ENCODE measurements around the gene SGPP2.
"Not testable (repeated sequence)": the region's sequence is repeated elsewhere in the genome, so short reads cannot be mapped to it uniquely, and the experiment has no call there.

The SGPP2 gene

DNA sequence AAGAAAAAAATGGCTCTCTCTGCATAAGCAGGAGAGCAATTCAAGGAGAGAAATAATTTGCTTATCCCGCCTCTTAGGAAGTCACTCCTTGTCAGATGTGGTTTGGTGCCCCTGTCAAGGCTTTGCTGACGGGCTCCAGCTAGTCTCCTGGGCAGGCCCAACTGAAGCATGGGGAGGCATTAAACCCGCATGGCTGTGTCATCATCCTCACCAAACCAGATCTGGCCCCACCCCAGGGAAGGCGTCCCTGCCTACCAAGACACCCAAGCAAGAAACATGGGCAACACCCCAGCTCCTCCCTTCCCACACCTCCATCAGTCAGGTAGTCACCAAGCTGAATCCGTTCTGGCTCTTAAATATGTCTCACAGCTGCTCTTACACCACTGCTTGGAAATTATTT lies 108.0 kb downstream of the SGPP2 start:
- DNase-seq: no peak

DNA sequence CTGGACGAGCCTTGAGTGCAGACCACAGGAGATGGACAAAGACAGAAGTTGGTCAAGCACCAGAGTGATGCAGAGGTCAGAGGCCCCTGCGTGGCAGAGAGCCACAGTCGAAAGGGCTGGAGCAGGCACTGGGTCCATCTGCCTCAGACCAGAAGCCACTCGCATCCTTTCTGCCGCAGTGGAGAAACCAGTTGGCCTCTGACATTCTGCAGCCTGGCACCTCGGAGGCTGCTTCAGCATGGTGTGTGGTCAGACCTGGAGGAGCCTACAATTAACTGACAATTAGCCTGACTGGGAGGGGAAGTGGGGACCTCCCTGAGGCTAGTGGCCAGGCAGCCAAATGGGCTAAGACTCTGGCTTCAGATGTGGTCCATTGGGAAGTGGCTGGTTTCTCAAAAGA lies 111.1 kb downstream of the SGPP2 start:
- DNase-seq: no peak

- DNase-seq: no peak
Measured at GRCh38 chr2:222538535-222538934, 114.2 kb downstream of the SGPP2 start.

GRCh38 chr2:222544661-222545060 lies 120.3 kb downstream of the SGPP2 start:
- no peak for DNase-seq

- no peak for DNase-seq
Measured at GRCh38 chr2:222545823-222546795, 121.8 kb downstream of the SGPP2 start.

- no peak for DNase-seq
Measured at GRCh38 chr2:222547083-222547482, 122.7 kb downstream of the SGPP2 start.

DNA sequence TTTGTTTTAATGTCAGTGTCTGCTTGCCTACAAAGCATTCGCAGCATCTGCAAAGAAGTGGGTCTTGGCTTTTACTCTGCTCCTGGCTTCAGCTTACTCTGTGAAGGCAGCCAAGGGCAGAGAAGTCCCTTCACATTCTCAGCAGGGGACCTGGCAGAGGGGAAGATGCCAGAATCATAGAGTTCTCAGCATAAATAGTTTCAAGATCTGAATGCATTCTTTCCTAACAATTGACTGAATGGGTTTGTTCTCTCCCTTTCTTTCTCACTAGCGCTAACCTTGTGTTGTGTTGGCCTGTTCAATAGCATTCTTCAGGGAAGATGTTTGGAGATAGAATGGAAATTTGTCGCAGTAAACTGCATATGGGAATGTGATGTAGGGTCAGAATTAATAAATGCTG lies 124.6 kb downstream of the SGPP2 start:
- no peak for DNase-seq

DNA sequence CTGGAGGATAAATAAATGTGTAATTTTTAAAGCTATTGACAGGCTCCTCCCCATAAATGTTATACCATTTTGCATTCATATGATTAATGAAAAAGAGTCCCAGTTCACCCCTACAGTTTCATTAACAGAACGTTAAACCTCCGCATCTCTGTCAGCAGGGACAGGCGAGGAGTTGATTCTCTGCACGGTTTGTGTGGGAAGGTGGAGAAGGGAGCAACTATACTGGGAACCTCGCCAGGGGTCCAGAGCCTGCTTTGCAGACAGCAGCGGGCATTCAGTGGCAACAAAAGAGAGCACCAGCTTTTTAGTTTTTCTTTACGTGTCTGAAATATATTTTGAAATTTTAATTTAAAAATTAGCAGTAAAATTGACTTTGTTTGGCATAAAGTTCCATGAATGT lies 130.2 kb downstream of the SGPP2 start:
- no peak for DNase-seq

DNA sequence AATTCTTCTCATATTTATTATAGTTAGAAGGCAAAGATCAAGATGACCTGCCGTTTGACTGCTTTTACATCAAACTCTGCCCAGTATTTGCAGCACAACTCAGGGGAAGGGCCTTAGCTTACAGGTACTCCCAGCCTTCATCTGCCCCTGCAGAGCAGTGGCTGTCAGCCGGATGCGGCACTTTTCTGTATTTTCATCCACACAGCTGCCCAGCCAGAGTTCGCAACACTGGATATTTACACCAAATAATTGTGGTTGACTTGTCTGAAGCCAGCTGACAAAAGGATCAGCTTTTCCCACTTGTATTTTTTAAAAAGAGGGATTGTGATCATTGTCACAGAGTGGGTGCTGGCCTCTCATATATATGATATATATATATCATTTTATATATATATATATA lies 136.8 kb downstream of the SGPP2 start:
- no peak for DNase-seq

DNA sequence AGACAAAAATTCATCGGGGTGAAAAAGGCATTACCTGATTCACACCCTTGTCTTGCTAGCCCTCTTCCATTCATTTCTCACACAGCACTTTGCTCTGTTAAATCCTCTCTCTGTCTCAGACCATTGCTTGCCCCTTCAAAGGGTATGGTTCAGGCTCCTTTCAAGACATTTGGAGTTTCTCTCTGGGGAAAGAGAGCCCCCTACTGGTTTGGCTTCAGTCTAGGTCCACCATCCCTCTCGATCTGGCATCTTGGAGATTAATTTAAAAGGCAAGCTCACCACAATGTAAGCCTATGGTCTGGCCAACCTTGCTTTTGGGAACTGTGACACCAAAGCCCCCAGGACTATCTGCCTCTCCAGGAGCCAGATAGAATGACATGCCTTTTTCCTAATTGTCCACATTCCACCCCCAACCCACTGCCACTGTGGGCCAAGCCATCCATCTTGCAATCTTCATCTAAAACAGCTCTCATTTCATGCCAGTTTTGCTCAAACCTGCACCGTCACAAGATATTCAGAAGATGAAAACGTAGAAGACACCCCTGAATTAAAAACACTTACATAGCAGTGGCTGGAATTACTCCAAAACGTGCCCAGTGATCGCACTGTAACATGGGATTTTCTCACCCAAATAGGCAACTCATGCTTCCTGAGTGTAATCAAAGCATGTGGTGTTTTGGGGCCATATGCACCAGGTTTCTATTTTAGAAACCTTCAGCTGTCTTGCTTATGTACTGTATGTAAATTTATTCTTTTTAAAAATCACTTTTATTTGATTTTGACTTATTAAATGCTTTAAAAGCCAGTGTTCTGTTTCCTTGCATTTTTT lies 137.7 kb downstream of the SGPP2 start:
- peak; percentile 47 for DNase-seq

- no peak for DNase-seq
Measured at GRCh38 chr2:222563106-222563718, 138.9 kb downstream of the SGPP2 start.

- no peak for DNase-seq
Measured at GRCh38 chr2:222563936-222564335, 139.6 kb downstream of the SGPP2 start.

DNA sequence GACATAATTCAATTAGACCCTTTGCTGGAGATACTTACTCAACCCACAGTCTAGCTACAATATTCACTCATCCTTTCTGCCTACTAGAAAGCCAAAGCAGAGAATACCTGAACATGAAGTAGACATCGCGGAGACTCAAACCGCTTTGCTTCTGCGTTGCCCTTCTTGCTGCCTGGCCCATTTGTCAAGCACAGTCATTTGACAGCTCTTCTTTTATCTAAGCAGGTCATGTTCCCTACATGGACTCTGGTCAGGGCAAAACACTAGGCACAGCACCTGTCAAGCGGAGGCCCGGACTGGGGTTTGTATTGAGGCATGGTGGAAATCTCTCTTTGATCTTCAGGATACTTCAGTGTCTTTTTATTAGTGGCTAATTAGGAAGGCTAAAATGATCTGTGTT lies 141.9 kb downstream of the SGPP2 start:
- DNase-seq: no peak

GRCh38 chr2:222568865-222569264 lies 144.5 kb downstream of the SGPP2 start:
- DNase-seq: no peak

- no peak for DNase-seq
Measured at GRCh38 chr2:222569826-222570225, 145.5 kb downstream of the SGPP2 start.

- DNase-seq: no peak
Measured at GRCh38 chr2:222572264-222572721, 147.9 kb downstream of the SGPP2 start.

DNA sequence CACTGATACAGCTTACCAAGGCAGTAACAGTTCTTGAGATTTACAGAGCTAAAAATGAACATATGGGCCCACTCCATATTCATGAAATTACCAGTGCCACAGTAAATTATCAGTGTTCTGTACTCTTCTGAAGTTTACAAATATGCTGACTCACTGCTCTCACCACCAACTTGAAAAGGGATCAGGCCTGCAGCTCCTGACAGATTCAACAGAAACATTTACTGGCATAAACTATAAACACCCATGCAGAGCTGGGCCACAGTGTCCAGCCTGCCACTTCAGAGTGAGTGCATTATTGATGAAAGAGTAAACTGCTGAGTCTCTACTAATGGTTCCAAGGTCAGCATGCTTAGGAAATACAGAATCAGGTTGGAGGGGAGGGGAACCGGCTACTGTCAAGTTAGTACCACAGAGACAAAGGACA lies 148.4 kb downstream of the SGPP2 start:
- no peak for DNase-seq

- DNase-seq: no peak
Measured at GRCh38 chr2:222575618-222576017, 151.3 kb downstream of the SGPP2 start.

DNA sequence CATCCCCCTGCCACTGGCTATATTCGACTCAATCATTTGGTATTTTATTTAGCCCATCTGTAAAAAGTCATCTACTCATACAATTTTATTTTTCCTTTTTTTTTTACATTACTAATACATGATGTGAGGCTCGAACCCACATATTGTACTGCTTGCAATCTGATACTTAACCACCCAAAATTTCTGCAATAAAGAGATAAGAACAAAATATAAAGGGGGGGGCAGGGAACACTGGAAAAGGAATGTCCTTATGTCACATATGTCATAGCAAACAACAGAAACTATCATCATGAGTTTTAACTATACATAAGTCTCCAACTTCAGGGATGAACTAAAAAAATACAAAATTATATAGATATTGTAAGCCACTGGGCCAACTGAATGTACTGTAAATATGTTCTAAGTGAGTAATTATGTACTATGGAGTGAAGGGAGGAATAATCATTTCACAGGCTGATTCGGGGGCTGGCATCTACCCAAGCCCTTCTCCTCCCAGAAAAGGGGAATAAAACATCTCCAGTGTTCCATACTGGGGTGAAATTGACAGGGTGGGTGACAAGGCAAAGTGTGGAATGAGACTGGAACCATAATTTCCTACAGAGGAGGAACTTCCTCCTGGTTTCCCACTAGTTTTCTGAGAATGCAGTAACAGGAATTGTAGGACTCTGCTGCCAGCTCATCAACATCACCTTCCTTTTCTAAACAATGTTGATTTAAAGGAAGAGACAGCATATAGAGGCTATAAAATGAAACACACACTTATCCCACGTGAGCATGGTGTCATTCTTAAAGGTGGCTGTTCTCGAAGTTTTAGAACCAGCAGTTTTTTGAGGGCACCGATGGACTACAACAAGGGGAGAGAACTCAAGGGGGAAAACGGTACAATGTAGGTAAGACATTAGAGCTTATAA lies 152.1 kb downstream of the SGPP2 start:
- DNase-seq: no peak

GRCh38 chr2:222577341-222577740 lies 153.0 kb downstream of the SGPP2 start:
- DNase-seq: no peak

DNA sequence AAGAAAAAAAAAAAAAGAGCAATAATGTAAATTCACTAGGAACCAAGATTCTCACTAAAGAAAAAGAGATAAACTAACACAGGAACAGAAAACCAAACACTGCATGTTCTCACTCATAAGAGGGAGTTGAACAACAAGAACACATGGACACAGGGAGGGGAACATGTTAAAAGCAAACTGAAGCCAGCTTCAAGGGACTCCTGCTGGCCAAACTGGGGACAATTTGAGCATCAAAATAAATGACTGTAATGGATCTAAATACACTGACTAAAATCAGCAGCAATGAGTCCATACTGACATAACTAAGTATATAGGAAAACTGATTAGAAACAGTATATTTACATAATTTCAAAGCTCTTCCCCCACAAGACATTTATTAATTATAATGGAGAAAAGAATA lies 158.6 kb downstream of the SGPP2 start:
- DNase-seq: no peak

GRCh38 chr2:222584589-222584988 lies 160.2 kb downstream of the SGPP2 start:
- not testable (repeated sequence) for DNase-seq
